Bronchial epithelial cell (primary cell): ENCODE measurements around the gene AGA. TPM values are rescaled to one million over a fixed set of nuclear protein-coding genes. Genes with fewer than 3 reads are reported as not detected.

Source experiments
- DNase-seq: peaks from one replicate; pipeline ENCODE4 v3.0.0-alpha.2; 2010; ENCODE audit warnings: low read depth
- FAIRE-seq: peaks from 2 replicates; lab custom pipeline; 2011; peaks lifted over from hg19 to GRCh38; lab: Jason Lieb, UNC
- H3K27me3 ChIP-seq: 2 replicates; pipeline ENCODE4 v1.5.1; 2011; ENCODE audit warnings: low read length; ENCODE audit not compliant: control insufficient read depth, insufficient read depth
- H3K36me3 ChIP-seq: 2 replicates; pipeline ENCODE4 v1.5.1; 2011; ENCODE audit warnings: low read length; ENCODE audit not compliant: control insufficient read depth, insufficient read depth
- H3K4me3 ChIP-seq: 2 replicates; pipeline ENCODE4 v1.5.1; 2011; ENCODE audit warnings: mild to moderate bottlenecking, low read depth, low read length, control low read depth
- total RNA-seq: library from RNA; depleted of rRNA; stranded (reverse); fragments of >200 nt; gene quantifications from 2 replicates; pipeline ENCODE4 v1.2.1, GENCODE V29; 2014
- TF ChIP-seq, protein P1 (sequence below): IDR thresholded peaks from 2 replicates; pipeline ENCODE4 v1.5.1; 2011; ENCODE audit warnings: mild to moderate bottlenecking, moderate library complexity, low read length, control low read depth, inconsistent platforms; ENCODE audit not compliant: insufficient read depth, severe bottlenecking

The AGA gene
- total RNA-seq, 1 donor from 2014 or later, result 71.3 TPM

GRCh38 chr4:177386278-177386815 is 55.9 kb downstream of the AGA start:
- Histone ChIP-seq H3K4me3 (no peak overlapping the region), H3K36me3 (no peaks in the 10 kb centered on the region), H3K27me3 (no peaks in the 10 kb centered on the region)
- no peak for DNase-seq
- no peak for FAIRE-seq
- TF ChIP-seq, protein P1, sequence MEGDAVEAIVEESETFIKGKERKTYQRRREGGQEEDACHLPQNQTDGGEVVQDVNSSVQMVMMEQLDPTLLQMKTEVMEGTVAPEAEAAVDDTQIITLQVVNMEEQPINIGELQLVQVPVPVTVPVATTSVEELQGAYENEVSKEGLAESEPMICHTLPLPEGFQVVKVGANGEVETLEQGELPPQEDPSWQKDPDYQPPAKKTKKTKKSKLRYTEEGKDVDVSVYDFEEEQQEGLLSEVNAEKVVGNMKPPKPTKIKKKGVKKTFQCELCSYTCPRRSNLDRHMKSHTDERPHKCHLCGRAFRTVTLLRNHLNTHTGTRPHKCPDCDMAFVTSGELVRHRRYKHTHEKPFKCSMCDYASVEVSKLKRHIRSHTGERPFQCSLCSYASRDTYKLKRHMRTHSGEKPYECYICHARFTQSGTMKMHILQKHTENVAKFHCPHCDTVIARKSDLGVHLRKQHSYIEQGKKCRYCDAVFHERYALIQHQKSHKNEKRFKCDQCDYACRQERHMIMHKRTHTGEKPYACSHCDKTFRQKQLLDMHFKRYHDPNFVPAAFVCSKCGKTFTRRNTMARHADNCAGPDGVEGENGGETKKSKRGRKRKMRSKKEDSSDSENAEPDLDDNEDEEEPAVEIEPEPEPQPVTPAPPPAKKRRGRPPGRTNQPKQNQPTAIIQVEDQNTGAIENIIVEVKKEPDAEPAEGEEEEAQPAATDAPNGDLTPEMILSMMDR, result no peak

DNA sequence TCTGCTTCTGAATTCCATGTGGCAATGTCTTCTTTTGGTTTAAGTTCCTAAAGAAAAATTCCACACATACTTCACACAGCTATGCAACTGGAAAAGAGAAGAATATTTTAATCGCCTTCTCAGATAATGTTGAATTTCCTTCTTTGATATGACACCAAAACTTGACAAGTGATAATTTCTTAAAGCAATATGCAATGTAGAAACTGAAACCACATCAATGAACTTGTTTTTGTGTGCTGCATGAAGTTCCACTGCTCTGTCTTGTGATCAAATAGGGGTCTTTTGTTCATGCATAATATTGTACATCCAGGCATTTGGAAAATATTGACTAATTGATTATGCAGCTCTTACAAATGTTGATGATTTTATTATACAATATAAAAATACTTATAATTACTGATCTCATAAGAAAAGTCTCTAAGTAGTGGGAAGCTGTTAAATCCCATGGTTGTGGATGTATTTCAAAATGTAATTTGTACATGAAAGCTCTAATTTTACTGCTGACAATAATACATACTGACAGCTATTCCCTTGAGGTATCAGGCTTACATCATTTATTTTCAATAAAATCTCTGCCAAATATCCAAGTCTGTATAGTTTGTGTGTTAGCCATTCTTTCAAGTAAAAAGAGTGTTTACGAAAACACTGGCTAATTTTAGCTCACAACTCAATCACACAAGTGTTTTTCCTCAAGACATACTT is 56.5 kb downstream of the AGA start:
- no peak overlapping the region for H3K4me3 ChIP-seq
- H3K27me3 ChIP-seq, result no peaks in the 10 kb centered on the region
- TF ChIP-seq, protein P1, result no peak
- DNase-seq (no peak), FAIRE-seq (no peak)
- no peaks in the 10 kb centered on the region for H3K36me3 ChIP-seq

DNA sequence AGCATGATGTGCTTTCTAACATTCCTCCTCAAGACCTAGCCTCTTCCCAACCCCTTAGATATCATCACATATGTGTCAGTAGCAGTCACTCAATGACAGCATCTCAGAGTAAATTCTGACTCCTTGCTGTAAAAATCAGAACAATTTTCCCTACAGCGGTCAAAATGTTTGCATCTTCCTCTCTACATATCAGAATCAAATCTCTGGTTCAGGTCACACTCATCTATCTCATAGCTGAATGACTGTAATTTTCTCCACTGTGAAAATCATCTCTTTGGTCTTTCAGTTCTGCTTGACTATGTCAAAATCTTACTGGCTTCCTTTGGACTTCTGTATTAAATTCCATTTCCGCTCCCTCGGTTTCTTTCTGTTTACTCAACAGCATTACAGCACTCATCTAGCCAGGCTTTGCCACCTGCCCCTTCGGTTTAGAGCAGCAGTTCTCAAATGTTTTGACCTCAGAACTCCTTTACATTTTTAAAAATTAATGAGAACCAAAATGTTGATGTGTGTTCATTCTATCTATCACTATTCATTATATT is 57.3 kb downstream of the AGA start:
- DNase-seq (no peak), FAIRE-seq (no peak)
- Histone ChIP-seq H3K36me3 (no peaks in the 10 kb centered on the region), H3K27me3 (no peaks in the 10 kb centered on the region), H3K4me3 (no peak overlapping the region)
- TF ChIP-seq, protein P1, result no peak

- no peak for FAIRE-seq
- no peaks in the 10 kb centered on the region for H3K36me3 ChIP-seq
- DNase-seq, result no peak
- no peaks in the 10 kb centered on the region for H3K27me3 ChIP-seq
- no peak overlapping the region for H3K4me3 ChIP-seq
- TF ChIP-seq, protein P1, result no peak
These were observed 60.4 kb downstream of the AGA start for GRCh38 chr4:177381762-177382310.

Other genes with a start within 250 kb of the AGA start
- gene NEIL3, start 132.6 kb downstream of the AGA start, total RNA-seq, result 0.53 and 0.90 TPM in 2 replicates